ENCODE measurements around the gene PLEKHA6.

The PLEKHA6 gene

GRCh38 chr1:204263254-204263910 is 96.3 kb downstream of the PLEKHA6 start:
- DNase-seq (ENCODE audit: low read depth in 2 of 2) = no peak

- no peak for DNase-seq (ENCODE audit: low read depth in 2 of 2)
Observed at GRCh38 chr1:204262506-204263253, 97.0 kb downstream of the PLEKHA6 start.

GRCh38 chr1:204261746-204262505 is 97.8 kb downstream of the PLEKHA6 start:
- DNase-seq (ENCODE audit: low read depth in 2 of 2) = no peak

GRCh38 chr1:204261266-204261665 is 98.5 kb downstream of the PLEKHA6 start:
- DNase-seq (ENCODE audit: low read depth in 2 of 2) = no peak

GRCh38 chr1:204260601-204261197 is 99.0 kb downstream of the PLEKHA6 start:
- no peak for DNase-seq (ENCODE audit: low read depth in 2 of 2)

- no peak for DNase-seq (ENCODE audit: low read depth in 2 of 2)
Observed at GRCh38 chr1:204259782-204260181, 99.9 kb downstream of the PLEKHA6 start.

GRCh38 chr1:204259196-204259595 is 100.5 kb downstream of the PLEKHA6 start:
- DNase-seq (ENCODE audit: low read depth in 2 of 2) = no peak

GRCh38 chr1:204258213-204259115 is 101.3 kb downstream of the PLEKHA6 start:
- no peak for DNase-seq (ENCODE audit: low read depth in 2 of 2)

- no peak for DNase-seq (ENCODE audit: low read depth in 2 of 2)
Observed at GRCh38 chr1:204257446-204257845, 102.3 kb downstream of the PLEKHA6 start.

- no peak for DNase-seq (ENCODE audit: low read depth in 2 of 2)
Observed at GRCh38 chr1:204256531-204256930, 103.2 kb downstream of the PLEKHA6 start.

- DNase-seq (ENCODE audit: low read depth in 2 of 2) = no peak
Observed at GRCh38 chr1:204255966-204256365, 103.8 kb downstream of the PLEKHA6 start.

- no peak for DNase-seq (ENCODE audit: low read depth in 2 of 2)
Observed at GRCh38 chr1:204255225-204255624, 104.5 kb downstream of the PLEKHA6 start.

GRCh38 chr1:204254031-204254661 is 105.6 kb downstream of the PLEKHA6 start:
- no peak for DNase-seq (ENCODE audit: low read depth in 2 of 2)

- no peak for DNase-seq (ENCODE audit: low read depth in 2 of 2)
Observed at GRCh38 chr1:204251926-204252689, 107.6 kb downstream of the PLEKHA6 start.

- DNase-seq (ENCODE audit: low read depth in 2 of 2) = no peak
Observed at GRCh38 chr1:204251286-204251685, 108.4 kb downstream of the PLEKHA6 start.

GRCh38 chr1:204250428-204251030 is 109.2 kb downstream of the PLEKHA6 start:
- no peak for DNase-seq (ENCODE audit: low read depth in 2 of 2)

GRCh38 chr1:204249736-204250427 is 109.8 kb downstream of the PLEKHA6 start:
- no peak for DNase-seq (ENCODE audit: low read depth in 2 of 2)

GRCh38 chr1:204248954-204249353 is 110.8 kb downstream of the PLEKHA6 start:
- DNase-seq (ENCODE audit: low read depth in 2 of 2) = no peak

- no peak for DNase-seq (ENCODE audit: low read depth in 2 of 2)
Observed at GRCh38 chr1:204246876-204247275, 112.9 kb downstream of the PLEKHA6 start.

All from stimulated activated CD8-positive, alpha-beta memory T cell treated with anti-CD3 and anti-CD28 coated beads, Interleukin-2, amount 100 ng/mL, for 1 hour (primary cell).